ENCODE results near the gene IGF1. TPM values are rescaled to one million over a fixed set of nuclear protein-coding genes. Genes with fewer than 3 reads are reported as not detected.
"Not testable (repeated sequence)": the region's sequence is repeated elsewhere in the genome, so short reads cannot be mapped to it uniquely, and the experiment has no call there.

IGF1 gene
- total RNA-seq, 2 donors from 2014 or later, result 2.9 to 5.8 TPM

DNA sequence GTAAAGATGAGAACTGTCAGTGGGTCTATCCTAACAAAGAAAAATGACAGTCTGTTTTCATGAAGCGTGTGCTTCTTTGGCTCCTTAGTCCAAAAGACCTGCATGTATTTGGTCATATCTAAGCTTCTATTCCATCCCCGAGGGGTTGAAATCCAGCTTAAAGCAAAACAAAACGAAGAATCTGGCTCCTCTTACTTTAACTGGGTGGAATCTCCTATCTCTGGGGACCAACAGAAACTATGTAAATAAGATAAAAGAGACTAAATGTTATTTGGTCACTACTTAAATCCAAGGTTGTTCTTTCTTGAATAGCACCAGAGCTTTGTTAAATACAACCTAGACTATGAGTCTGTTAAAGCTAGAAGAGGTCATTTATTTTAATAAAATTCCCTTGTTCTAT is 9.4 kb downstream of the IGF1 start:
- DNase-seq (no peak), ATAC-seq (no peak)
- intact Hi-C loops (cut with DNase I, micrococcal nuclease), result no loop called here

DNA sequence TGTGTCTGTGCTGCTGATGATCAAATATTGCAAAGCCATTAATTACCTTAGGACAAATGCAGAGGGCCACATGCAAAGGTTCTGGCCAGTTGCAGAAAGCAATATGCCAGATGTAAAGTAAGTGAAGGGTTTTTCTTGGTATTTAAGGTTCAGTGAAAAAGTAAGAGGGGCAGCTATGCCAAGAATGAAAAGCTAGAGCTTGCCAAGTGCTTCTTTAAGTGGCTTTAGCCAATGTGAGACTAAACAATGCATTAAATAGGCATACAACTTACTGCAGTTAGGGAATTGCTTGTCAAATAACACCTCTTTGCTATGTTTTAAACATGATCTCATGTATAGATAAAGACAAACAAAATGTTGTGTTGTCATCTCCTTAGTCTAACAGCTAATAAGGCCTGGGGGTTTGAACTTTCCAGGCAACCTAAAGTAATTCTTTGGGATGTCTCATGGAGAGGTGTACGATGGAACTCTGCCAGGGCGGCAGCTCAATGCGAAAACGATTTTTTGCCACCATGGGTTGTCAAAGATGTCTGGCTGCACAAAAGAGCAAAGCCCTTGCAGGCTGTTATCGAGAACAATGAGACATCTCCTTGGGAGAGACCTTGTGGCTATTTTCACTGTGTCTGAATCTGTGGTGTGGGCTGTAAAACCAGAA is 12.0 kb downstream of the IGF1 start:
- intact Hi-C loops (cut with DNase I, micrococcal nuclease), result no loop called here
- ATAC-seq, result no peak
- DNase-seq, result no peak

GRCh38 chr12:102465762-102466560 is 14.4 kb downstream of the IGF1 start:
- intact Hi-C loops (cut with DNase I, micrococcal nuclease), result no loop called here
- ATAC-seq (no peak), DNase-seq (no peak)

DNA sequence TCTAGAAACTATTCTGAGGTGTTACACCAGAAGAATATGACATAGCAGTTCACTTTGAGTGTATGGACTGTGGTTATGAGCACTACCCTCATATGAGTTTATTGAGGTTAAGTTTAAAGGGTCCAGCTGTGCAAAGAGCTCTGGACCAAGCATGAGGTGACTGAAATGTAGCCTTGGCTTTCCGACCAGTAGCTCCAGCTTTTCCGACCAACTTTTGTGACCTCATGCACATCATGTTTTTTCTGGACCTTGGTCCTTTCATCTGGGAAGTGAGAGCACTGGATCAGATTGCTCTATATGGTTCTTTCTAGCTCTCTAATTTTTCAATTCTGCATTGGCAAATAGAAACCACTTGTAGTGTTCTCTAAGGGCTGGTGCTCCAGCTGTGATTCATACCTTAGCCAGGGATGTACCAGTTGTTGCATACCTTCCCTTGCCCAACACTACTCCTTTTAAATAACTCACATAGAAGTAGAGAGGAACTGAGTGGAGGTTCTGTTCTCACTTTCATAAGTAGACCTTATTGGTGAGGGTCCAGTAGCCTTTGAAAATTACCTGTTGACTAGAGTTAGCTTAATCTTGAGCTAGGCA is 16.6 kb downstream of the IGF1 start:
- intact Hi-C loops (cut with DNase I, micrococcal nuclease), result no loop called here
- no peak for DNase-seq
- no peak for ATAC-seq

- intact Hi-C loops (cut with DNase I, micrococcal nuclease), result no loop called here
- DNase-seq (no peak), ATAC-seq (no peak)
Measured at GRCh38 chr12:102462795-102463465, 17.4 kb downstream of the IGF1 start.

DNA sequence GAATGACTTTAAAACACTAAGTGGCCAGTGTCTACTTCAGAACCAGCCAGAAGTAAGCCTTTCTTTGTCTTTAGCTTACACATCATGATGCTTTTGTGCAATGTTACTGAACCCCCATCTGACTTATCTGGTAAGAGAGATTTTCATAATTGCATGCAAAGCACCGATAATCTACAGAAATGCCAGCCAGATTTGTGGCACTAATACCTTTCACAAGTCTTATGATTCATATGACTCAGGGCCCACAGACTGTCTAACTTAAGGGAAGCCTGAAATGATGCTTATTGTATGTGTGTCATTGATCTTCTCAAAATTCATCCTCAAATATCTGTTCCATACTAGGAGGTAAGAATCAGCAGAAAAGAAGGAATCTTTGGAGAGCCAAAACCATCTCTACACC is 18.0 kb downstream of the IGF1 start:
- no peak for DNase-seq
- ATAC-seq, result no peak
- intact Hi-C loops (cut with DNase I, micrococcal nuclease), result no loop called here

GRCh38 chr12:102461501-102461900 is 18.9 kb downstream of the IGF1 start:
- ATAC-seq (no peak), DNase-seq (no peak)
- intact Hi-C loops (cut with DNase I, micrococcal nuclease), result no loop called here

DNA sequence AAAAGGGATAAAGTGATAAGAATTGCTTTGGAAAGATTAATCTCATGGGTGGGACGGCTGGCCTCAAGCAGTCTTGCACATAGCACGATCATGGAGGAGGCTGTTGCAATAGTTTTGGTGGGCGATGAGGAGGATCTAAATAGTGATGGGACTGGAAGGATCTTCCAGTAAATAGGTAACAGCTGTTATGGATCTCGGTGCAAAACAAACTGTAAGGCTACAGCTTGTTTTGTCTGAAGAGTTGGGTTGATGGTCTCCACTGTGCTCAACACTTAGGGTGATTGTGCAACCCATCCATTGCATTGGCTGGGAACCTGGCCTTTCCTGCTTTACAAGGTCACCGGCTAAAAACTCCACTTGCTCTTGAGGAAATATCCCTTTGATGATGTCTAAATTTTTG is 21.0 kb downstream of the IGF1 start:
- ATAC-seq (no peak), DNase-seq (no peak)
- intact Hi-C loops (cut with DNase I, micrococcal nuclease), result no loop called here

DNA sequence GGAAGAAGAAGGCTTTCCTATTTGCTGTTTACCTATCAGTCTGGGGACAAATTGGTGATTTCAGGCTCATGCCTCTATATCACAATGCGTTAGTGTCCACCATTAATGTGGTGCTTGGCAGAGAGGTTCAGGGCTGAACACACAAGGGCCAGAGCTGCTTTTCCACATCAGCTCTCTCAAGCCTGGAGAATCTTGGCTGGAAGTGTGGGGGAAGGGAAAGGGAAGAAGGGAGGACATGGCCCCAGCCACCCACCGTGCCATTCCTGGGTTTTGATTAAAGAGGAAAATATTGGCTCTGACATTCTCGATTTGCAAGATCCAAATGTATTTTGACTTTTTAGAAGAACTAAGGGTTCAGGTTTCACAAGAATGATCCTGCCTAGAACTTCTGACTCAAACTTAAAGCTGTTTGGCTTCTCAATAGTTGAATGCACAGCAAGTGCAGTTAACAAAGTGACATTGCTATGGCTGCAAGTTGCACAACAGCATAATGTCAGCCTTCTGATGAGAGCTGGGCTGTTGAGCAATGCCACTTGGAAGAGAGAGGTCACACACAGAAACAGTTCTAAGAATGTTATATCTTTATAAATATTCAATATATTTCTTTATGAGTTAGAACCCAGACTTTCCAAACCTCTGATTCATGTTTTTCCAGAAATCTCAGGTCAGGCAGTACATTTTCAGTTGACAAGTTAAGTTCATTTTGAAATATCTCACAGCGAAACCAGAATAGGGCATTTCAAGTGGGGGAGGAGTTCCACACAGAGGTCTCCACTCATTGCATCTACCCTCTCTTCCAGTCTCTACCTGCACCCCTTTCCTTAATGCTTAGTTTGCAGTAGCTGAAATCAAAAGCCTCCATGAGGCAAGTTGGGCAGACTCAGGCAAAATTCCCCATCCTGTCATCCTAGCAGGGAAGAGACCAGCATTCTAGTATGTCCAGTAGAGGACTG is 25.3 kb downstream of the IGF1 start:
- no peak for ATAC-seq
- intact Hi-C loops (cut with DNase I, micrococcal nuclease), result no loop called here
- no peak for DNase-seq

DNA sequence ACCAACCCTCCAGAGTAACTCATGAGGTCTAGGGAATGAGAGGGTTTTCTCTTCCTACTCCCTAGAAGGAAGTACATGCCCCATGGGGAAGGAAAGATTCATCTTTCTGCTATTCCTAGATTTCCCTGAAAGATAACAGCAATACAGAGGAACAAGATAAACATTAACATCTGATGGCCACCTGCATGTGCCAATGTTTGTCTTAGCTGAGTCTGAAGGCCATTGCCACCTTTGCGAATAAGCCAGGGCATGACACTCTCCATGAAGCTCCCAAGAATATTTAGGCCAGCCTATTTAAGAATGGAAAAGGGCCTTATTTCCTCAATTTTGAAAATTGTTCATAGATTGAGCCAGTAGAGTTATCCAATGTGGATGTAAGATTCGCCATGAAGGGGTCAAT is 26.0 kb downstream of the IGF1 start:
- ATAC-seq, result no peak
- DNase-seq, result no peak
- intact Hi-C loops (cut with DNase I, micrococcal nuclease), result no loop called here

GRCh38 chr12:102452605-102453004 is 27.8 kb downstream of the IGF1 start:
- ATAC-seq (no peak), DNase-seq (no peak)
- intact Hi-C loops (cut with DNase I, micrococcal nuclease), result no loop called here

DNA sequence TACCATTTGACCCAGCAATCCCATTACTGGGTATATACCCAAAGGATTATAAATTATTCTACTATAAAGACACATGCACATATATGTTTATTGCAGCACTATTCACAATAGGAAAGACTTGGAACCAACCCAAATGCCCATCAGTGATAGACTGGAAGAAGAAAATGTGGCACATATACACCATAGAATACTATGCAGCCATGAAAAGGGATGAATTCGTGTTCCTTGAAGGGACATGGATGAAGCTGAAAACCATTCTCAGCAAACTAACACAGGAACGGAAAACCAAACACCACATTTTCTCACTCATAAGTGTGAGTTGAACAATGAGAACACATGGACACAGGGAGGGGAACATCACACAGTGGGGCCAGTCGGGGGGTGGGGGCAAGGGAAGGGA is 31.3 kb downstream of the IGF1 start:
- intact Hi-C loops (cut with DNase I, micrococcal nuclease); DNase-seq; ATAC-seq: not testable (repeated sequence)

DNA sequence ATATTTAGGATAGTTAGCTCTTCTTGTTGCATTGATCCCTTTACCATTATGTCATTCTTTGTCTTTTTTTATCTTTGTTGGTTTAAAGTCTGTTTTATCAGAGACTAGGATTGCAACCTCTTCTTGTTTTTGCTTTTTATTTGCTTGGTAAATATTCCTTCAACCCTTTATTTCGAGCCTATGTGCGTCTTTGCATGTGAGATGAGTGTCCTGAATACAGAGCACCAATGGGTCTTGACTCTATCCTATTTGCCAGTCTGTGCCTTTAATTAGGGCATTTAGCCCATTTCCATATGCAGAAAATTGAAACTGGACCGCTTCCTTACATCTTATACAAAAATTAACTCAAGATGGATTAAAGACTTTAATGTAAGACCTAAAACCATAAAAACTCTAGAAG is 32.9 kb downstream of the IGF1 start:
- intact Hi-C loops (cut with DNase I, micrococcal nuclease); ATAC-seq; DNase-seq: not testable (repeated sequence)

GRCh38 chr12:102444707-102445106 is 35.7 kb downstream of the IGF1 start:
- intact Hi-C loops (cut with DNase I, micrococcal nuclease), result no loop called here
- DNase-seq (no peak), ATAC-seq (no peak)

DNA sequence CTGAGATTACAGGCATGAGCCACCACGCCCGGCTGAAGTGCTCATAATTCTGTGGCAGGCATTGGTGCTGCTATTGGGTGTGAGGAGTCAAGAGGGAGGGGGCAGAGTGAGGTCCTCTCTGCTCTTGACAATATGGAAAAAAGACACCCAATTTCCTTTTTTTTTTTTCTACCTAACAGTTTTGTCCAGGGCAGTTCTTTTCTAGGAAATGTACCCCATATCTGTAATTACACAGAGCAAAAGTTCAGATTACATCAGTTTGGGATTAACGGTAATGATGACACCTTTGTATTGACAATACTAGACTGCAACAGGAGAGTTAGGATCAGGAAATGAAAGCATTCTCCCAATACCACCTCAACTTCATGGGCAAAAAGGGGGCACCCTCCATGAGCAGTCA is 36.3 kb downstream of the IGF1 start:
- intact Hi-C loops (cut with DNase I, micrococcal nuclease), result no loop called here
- ATAC-seq, result no peak
- DNase-seq, result no peak

DNA sequence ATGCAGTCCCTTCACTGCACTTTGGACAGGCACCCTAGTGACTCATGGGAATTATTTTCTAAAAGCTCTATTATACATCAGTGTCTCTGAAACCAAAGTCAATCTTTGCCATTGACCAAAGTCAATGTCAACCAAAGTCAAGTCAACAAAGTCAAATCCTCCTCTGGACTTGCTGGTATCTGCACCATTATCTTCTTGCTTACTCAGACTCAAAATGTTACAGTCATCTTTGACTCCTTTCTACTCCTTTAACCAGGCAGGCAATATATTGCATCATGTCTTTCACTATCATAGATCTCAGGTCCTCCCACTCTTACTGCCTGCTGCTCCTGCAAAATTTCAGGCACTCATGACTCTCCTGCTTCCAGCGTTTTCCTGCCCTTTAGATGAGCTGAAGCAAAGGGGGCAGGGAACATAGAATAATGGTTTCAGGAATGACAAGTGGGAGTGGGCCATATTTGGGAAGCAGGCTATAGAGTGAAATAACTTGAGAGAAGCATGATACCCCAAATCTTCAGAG is 39.2 kb downstream of the IGF1 start:
- no peak for DNase-seq
- intact Hi-C loops (cut with DNase I, micrococcal nuclease), result no loop called here

DNA sequence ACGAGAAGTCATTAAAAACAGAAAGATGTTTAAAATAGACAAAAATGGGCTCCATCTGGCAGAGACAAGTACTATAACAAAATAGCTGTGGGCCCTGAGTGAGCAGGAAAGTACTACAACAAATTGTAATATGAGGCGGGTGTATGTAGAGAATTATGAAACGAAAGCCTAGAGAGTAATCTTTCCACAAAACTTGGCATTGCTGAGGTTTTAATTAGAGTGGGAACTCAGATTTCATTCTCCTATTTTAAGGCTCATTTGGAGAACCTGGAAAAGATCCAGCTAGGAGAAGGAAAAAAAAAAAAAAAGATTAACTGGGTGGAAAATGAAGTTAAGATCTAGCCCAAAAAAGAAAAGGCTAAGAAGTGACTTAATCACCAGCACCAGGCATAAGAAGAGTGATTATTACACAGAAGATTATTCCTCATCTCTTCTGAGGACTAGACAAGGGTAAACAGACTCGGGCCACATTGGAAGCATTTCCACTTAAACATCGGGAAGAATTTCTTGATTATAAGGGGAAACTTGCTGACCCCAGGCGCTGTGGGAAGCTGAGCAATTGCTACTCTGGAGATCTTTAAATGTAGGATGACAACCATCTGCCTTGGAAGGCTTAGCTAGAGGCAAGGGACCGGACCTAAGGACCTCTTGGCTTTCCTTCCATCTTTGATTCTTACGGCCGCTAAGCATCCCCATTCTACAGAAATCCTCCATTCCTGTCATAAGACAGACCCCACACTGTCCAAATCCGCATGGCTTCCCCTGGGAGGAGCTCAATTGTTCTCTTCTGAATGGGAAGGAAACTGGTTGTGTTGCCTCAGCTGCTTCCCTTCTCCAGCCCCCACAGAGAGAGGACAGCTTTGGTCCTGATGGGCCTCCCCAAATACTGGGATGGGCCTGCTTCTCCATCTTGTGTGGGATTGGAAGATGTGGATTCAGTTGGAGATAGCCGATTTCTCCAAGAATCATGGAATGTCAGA is 40.6 kb downstream of the IGF1 start:
- intact Hi-C loops (cut with DNase I, micrococcal nuclease), result no loop called here
- ATAC-seq (no peak), DNase-seq (no peak)

More for the DNA sequence above, 39.2 kb downstream of the IGF1 start:
- no peak for ATAC-seq

All from left colon (tissue), 2 donors.